SK-N-MC (cell line): ENCODE measurements around the gene MKLN1.

Experiments
- EZH2 ChIP-seq: fragments of 200-600 bp; sonication (generic); IDR thresholded peaks from one replicate; pipeline ENCODE4 v1.6.1; 2017; ENCODE audit warnings: antibody characterized with exemption
- POLR2AphosphoS5 ChIP-seq: IDR thresholded peaks from 2 replicates; pipeline ENCODE4 v1.6.1; 2012; ENCODE audit warnings: mild to moderate bottlenecking, low read depth, low read length, borderline replicate concordance

- TF ChIP-seq EZH2 (no peak), POLR2AphosphoS5 (no peak)
Measured at GRCh38 chr7:131354390-131354789, 26.7 kb downstream of the MKLN1 start.
